ENCODE measurements around the gene PRDX5. TPM values are rescaled to one million over a fixed set of nuclear protein-coding genes. Genes with fewer than 3 reads are reported as not detected.
A peak's percentile ranks its signal among the peaks of the same experiment; 100 is the strongest.

PRDX5 gene
- total RNA-seq (100 to 1,000 TPM; 258 to 356 (median 315) TPM), polyA plus RNA-seq (683 TPM)
- long read RNA-seq, donor 1, transcript PRDX5-201 (6 exons, 893 nt), result major isoform, 219 of 243 reads
- long read RNA-seq, donor 1, partial matches to known transcripts, result 6 of 243 reads
- long read RNA-seq, donor 1, other reads (novel, unspliced or antisense), result 12 of 243 reads
- long read RNA-seq, donor 2, transcript PRDX5-201 (6 exons, 893 nt), result major isoform, 222 of 242 reads
- long read RNA-seq, donor 2, partial matches to known transcripts, result 7 of 242 reads
- long read RNA-seq, donor 2, other reads (novel, unspliced or antisense), result 11 of 242 reads
- long read RNA-seq, donor 3, transcript PRDX5-201 (6 exons, 893 nt), result major isoform, 188 of 204 reads
- long read RNA-seq, donor 3, partial matches to known transcripts, result 2 of 204 reads
- long read RNA-seq, donor 3, other reads (novel, unspliced or antisense), result 10 of 204 reads
- long read RNA-seq, donor 4, transcript PRDX5-201 (6 exons, 893 nt), result major isoform, 197 of 215 reads
- long read RNA-seq, donor 4, partial matches to known transcripts, result 2 of 215 reads
- long read RNA-seq, donor 4, other reads (novel, unspliced or antisense), result 10 of 215 reads

GRCh38 chr11:64317961-64318765 lies at the start of gene PRDX5:
PRDX5 (plus strand) TSS chr11:64318121; CDS start chr11:64318216, 95 bp downstream.
- intact Hi-C loops (cut with DNase I), result no loop called here
- DNase-seq (peak; percentile 98 to 99 (median 99)), ATAC-seq (peak; percentile 92)
- peak within 1 kb of the TSS; percentile 82 for H3K4me3 ChIP-seq (ENCODE audit: low read length)
- WGBS, result under 1% methylated on average over 61 of the region's 61 CpGs
- no peaks in the 10 kb centered on the region for H3K4me1 ChIP-seq (ENCODE audit: control insufficient read depth, insufficient read depth, low read length)
- peak within 1 kb of the TSS; percentile 98 for H3K27ac ChIP-seq (ENCODE audit: low read length)
- H3K9me3 ChIP-seq (ENCODE audit: control insufficient read depth, low read length), result no peaks in the 10 kb centered on the region
- no peaks in the 10 kb centered on the region for H3K27me3 ChIP-seq (ENCODE audit: control insufficient read depth, insufficient read depth)

- H3K27ac ChIP-seq (ENCODE audit: low read length), result peak overlapping the region; percentile 87
- ATAC-seq, result peak; percentile 12 to 38
- intact Hi-C loops (cut with DNase I), result no loop called here
- peak; percentile 82 to 88 (median 88) for DNase-seq
- WGBS, result under 1% methylated on average over 34 of the region's 34 CpGs
- H3K4me1 ChIP-seq (ENCODE audit: control insufficient read depth, insufficient read depth, low read length), result no peaks in the 10 kb centered on the region
- no peaks in the 10 kb centered on the region for H3K27me3 ChIP-seq (ENCODE audit: control insufficient read depth, insufficient read depth)
- peak overlapping the region; percentile 46 for H3K4me3 ChIP-seq (ENCODE audit: low read length)
- H3K9me3 ChIP-seq (ENCODE audit: control insufficient read depth, low read length), result no peaks in the 10 kb centered on the region
These were observed 48.9 kb upstream of the PRDX5 start for GRCh38 chr11:64268893-64269539.

GRCh38 chr11:64269540-64270220 lies 48.2 kb upstream of the PRDX5 start:
- Histone ChIP-seq H3K4me3 (ENCODE audit: low read length) (peak overlapping the region; percentile 69), H3K4me1 (ENCODE audit: control insufficient read depth, insufficient read depth, low read length) (no peaks in the 10 kb centered on the region), H3K27ac (ENCODE audit: low read length) (peak overlapping the region; percentile 99), H3K9me3 (ENCODE audit: control insufficient read depth, low read length) (no peaks in the 10 kb centered on the region), H3K27me3 (ENCODE audit: control insufficient read depth, insufficient read depth) (no peaks in the 10 kb centered on the region)
- DNase-seq, result peak; percentile 97 to 99 (median 99)
- intact Hi-C loops (cut with DNase I), result no loop called here
- ATAC-seq, result peak; percentile 87 to 92
- WGBS, result under 1% methylated on average over 58 of the region's 58 CpGs

GRCh38 chr11:64275031-64275800 lies 42.7 kb upstream of the PRDX5 start:
- ATAC-seq (no peak), DNase-seq (peak in 1 of 3 donors; percentile 39)
- WGBS, result 89% methylated on average over 15 of the region's 15 CpGs

DNA sequence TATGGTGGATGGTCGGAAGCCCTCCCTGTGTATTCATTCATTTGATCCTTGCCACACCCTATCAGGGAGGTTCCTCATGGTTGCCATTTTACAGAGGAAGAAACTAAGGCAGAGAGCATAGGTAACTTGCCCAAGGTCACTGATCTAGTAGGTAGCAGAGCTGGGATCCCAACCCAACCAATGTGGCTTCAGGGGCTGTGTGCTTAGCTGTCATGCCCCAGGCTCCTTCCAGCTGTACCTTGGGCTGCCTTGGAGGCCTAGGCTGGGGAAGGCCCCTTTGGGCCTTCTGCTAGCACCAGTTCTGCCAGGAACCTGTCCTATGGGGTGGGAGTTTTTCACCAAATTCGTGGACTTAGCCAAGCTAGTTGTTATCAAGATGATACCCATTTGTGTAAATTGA lies 42.1 kb upstream of the PRDX5 start:
- H3K4me3 ChIP-seq (ENCODE audit: low read length), result no peak overlapping the region
- no peaks in the 10 kb centered on the region for H3K4me1 ChIP-seq (ENCODE audit: control insufficient read depth, insufficient read depth, low read length)
- H3K27ac ChIP-seq (ENCODE audit: low read length), result no peak overlapping the region
- no peaks in the 10 kb centered on the region for H3K9me3 ChIP-seq (ENCODE audit: control insufficient read depth, low read length)
- intact Hi-C loops (cut with DNase I), result no loop called here
- 89% methylated on average over 2 of the region's 2 CpGs for WGBS
- DNase-seq (no peak), ATAC-seq (no peak)
- H3K27me3 ChIP-seq (ENCODE audit: control insufficient read depth, insufficient read depth), result no peaks in the 10 kb centered on the region

More at GRCh38 chr11:64275031-64275800, 42.7 kb upstream of the PRDX5 start:
- Histone ChIP-seq H3K4me1 (ENCODE audit: control insufficient read depth, insufficient read depth, low read length) (no peaks in the 10 kb centered on the region), H3K4me3 (ENCODE audit: low read length) (no peak overlapping the region), H3K27ac (ENCODE audit: low read length) (no peak overlapping the region), H3K9me3 (ENCODE audit: control insufficient read depth, low read length) (no peaks in the 10 kb centered on the region), H3K27me3 (ENCODE audit: control insufficient read depth, insufficient read depth) (no peaks in the 10 kb centered on the region)
- intact Hi-C loops (cut with DNase I), result no loop called here

DNA sequence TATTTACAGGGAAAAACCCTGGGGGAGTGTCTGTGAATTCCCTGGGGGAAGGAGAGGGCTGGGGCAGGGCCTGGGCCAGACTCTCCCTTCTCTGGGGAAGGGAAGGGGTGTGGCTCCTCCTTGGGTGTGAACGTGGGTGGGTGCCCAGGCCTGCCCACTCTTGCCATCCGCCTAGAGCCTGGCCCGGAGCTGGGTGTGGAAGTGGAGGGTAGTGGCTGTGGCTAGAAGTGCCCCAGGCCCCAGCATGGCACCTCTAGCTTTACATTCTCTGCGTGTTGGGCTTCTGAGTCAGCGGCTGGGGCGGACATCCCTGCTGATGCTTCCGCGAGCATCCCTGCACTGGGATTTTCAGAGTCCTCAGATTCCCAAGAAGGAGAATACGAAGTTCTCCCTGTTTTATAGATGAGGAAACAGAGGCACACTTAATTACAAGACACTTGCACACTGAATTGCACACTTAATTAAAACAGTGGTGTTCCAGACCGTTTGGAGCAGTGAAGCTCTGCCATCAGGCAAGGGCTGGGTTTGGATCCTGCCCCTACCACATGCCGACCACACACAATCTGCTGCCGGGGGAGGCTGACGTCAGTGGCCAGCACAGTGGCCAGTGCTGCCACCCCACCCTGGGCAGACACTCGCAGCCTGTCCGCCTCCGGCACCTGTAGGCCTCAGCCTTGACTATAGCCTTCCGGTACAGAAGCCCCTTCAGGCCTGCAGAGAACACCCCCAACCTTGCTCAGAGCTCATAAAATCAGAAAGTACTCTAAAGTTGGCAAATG lies 41.1 kb upstream of the PRDX5 start:
- Histone ChIP-seq H3K27me3 (ENCODE audit: control insufficient read depth, insufficient read depth) (no peaks in the 10 kb centered on the region), H3K4me1 (ENCODE audit: control insufficient read depth, insufficient read depth, low read length) (peaks cover under 1% of the 10 kb centered on the region), H3K4me3 (ENCODE audit: low read length) (no peak overlapping the region), H3K9me3 (ENCODE audit: control insufficient read depth, low read length) (no peaks in the 10 kb centered on the region), H3K27ac (ENCODE audit: low read length) (no peak overlapping the region)
- ATAC-seq (peak; percentile 15 to 29), DNase-seq (peak in 2 of 3 donors; percentile 52 to 59)
- intact Hi-C loops (cut with DNase I), result no loop called here
- 77% methylated on average over 17 of the region's 17 CpGs for WGBS

DNA sequence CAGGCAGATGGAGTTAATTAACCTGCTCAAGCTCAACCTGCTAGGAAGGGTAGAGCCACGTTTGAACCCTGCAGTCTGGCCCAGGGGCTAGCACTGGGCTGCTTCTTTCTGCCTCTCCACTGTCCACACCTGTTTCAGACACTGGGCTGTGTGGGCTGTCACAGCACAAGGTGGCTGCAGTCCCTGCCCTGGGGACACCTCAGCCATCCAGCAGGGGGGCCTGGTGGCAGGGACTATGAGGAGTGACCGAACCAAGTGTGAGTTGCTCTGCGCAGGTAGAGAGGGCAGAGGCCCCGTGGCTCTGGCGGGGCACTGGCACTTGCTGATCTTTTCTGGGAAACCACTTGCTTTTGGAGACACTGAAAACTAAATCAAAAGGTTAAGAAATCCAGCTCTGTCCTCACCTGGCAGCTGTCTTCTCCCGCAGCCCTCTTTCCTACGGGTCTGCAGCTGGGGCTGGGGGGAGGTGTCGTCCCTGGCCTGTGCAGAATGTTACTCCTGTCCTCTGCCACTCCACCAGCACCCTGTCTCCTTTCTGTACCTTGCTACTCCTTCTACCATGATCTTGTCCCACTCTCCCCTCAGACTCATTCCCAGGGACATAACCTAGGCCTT lies 39.2 kb upstream of the PRDX5 start:
- peaks cover 3% of the 10 kb centered on the region for H3K4me1 ChIP-seq (ENCODE audit: control insufficient read depth, insufficient read depth, low read length)
- H3K9me3 ChIP-seq (ENCODE audit: control insufficient read depth, low read length), result no peaks in the 10 kb centered on the region
- H3K27ac ChIP-seq (ENCODE audit: low read length), result no peak overlapping the region
- DNase-seq (peak in 1 of 3 donors; percentile 36), ATAC-seq (no peak)
- 80% methylated on average over 8 of the region's 8 CpGs for WGBS
- intact Hi-C loops (cut with DNase I), result no loop called here
- H3K27me3 ChIP-seq (ENCODE audit: control insufficient read depth, insufficient read depth), result no peaks in the 10 kb centered on the region
- H3K4me3 ChIP-seq (ENCODE audit: low read length), result no peak overlapping the region

DNA sequence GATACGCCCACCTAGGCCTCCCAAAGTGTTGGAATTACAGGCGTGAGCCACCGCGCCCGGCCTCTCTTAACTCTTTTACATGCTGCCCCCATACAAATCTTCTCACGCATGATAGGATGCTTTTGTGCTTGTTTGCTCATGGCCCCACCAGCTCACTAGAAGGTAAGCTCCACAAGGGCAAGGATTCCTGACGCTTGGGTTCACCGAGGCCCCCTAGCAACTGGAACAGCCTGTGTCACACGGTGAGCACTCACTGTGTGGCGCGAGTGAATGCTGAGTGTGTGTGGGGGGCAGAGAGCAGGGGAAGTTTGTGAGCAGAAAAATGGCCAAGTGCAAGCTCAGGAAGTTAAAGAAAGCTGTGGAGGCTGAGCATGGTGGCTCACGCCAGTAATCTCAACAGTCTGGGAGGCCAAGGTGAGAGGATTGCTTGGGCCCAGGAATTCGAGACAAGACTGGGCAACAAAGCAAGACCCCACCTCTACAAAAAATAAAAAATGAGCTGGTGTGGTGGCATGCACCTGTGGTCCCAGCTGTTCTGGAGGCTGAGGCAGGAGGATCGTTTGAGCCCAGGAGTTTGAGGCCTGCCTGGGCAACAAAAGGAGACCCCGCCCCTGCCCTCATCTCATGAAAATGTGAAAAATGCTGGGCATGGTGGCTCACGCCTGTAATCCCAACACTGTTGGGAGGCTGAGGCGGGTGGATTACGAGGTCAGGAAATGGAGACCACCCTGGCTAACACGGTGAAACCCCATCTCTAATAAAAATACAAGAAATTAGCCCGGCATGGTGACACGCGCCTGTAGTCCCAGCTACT lies 35.8 kb upstream of the PRDX5 start:
- peaks cover 7% of the 10 kb centered on the region for H3K4me1 ChIP-seq (ENCODE audit: control insufficient read depth, insufficient read depth, low read length)
- intact Hi-C loops (cut with DNase I), result no loop called here
- no peak overlapping the region for H3K4me3 ChIP-seq (ENCODE audit: low read length)
- H3K27ac ChIP-seq (ENCODE audit: low read length), result no peak overlapping the region
- WGBS, result 95% methylated on average over 22 of the region's 22 CpGs
- no peaks in the 10 kb centered on the region for H3K27me3 ChIP-seq (ENCODE audit: control insufficient read depth, insufficient read depth)
- ATAC-seq (no peak), DNase-seq (peak in 1 of 3 donors; percentile 33)
- no peaks in the 10 kb centered on the region for H3K9me3 ChIP-seq (ENCODE audit: control insufficient read depth, low read length)
